Gastroesophageal sphincter (tissue), 4 donors: Measurements from ENCODE around the gene MYO9A. TPM values are rescaled to one million over a fixed set of nuclear protein-coding genes. Genes with fewer than 3 reads are reported as not detected.

ENCODE experiments used
- ATAC-seq: fragments of 150-250 bp; one replicate; pipeline ENCODE4 v1.9.1; 2016; ENCODE audit warnings: mild to moderate bottlenecking, moderate library complexity
- H3K27ac ChIP-seq, 4 donors: fragments of 200-600 bp; sonication (generic) in 3 of 4; 1 replicate in 3 of 4; 2 replicates in 1 of 4; pipeline ENCODE4 v1.5.1; 2016 to 2019
- H3K27me3 ChIP-seq: fragments of 200-600 bp; sonication (generic); one replicate; pipeline ENCODE4 v1.5.1; 2019
- H3K36me3 ChIP-seq, 2 donors: fragments of 200-600 bp; sonication (generic); one replicate each; pipeline ENCODE4 v1.5.1; 2019; ENCODE audit warnings: control low read depth in 1 of 2
- H3K4me1 ChIP-seq, 3 donors: fragments of 200-600 bp; sonication (generic); 1 replicate in 2 of 3; 2 replicates in 1 of 3; pipeline ENCODE4 v1.5.1; 2016 to 2019; ENCODE audit warnings: control low read depth in 2 of 3
- H3K4me3 ChIP-seq, 2 donors: fragments of 200-600 bp; sonication (generic); one replicate each; pipeline ENCODE4 v1.5.1; 2019; ENCODE audit warnings: mild to moderate bottlenecking in 1 of 2, moderate library complexity in 1 of 2
- H3K9me3 ChIP-seq, 3 donors: fragments of 200-600 bp; sonication (generic); one replicate each; pipeline ENCODE4 v1.5.1; 2017 to 2019; ENCODE audit warnings: control low read depth in 2 of 3
- CTCF ChIP-seq, 4 experiments: fragments of 200-600 bp in 2 of 4; fragments of 450-650 bp in 2 of 4; sonication (generic) in 1 of 4; IDR thresholded peaks; one replicate each; pipeline ENCODE4 v1.5.1; 2017 to 2019; ENCODE audit warnings: antibody characterized with exemption in 4 of 4, mild to moderate bottlenecking in 2 of 4, moderate library complexity in 2 of 4
- EP300 ChIP-seq: sonication (generic); formaldehyde crosslinking; IDR thresholded peaks from one replicate; pipeline ENCODE4 v1.6.1; 2017; ENCODE audit warnings: antibody characterized with exemption, mild to moderate bottlenecking
- POLR2A ChIP-seq, 2 donors: fragments of 450-650 bp; IDR thresholded peaks; one replicate each; pipeline ENCODE4 v1.6.1; 2017; ENCODE audit warnings: antibody characterized with exemption in 2 of 2, mild to moderate bottlenecking in 2 of 2, moderate library complexity in 1 of 2
- POLR2AphosphoS5 ChIP-seq: sonication (generic); formaldehyde crosslinking; IDR thresholded peaks from one replicate; pipeline ENCODE4 v1.6.1; 2017; ENCODE audit warnings: antibody characterized with exemption
- WGBS, 2 donors: methylation state at CpG; one replicate each; pipeline ENCODE4 v1.1.5; 2018; ENCODE audit warnings: low coverage in 1 of 2; 5-methylcytosine and 5-hydroxymethylcytosine counted together
- total RNA-seq, 4 donors: library from RNA; depleted of rRNA; stranded (reverse); fragments of >200 nt; gene quantifications; one replicate each; pipeline ENCODE4 v1.1.0, GENCODE V29; 2016

MYO9A gene
- total RNA-seq, 4 donors from 2014 or later: 74.5 to 118 (median 108) TPM

GRCh38 chr15:71801935-71802655 lies 315.9 kb downstream of the MYO9A start:
- no peak for TF ChIP-seq EP300
- no peak for TF ChIP-seq POLR2A (IDR thresholded peaks at IDR 0.05)
- no peak for TF ChIP-seq CTCF (IDR thresholded peaks at IDR 0.05)
- TF ChIP-seq POLR2AphosphoS5: no peak
- H3K9me3 ChIP-seq: no peaks in the 10 kb centered on the region
- H3K27ac ChIP-seq: no peak overlapping the region
- WGBS, 2 donors: 86 to 96% methylated on average over 4 to 6 of the region's 24 CpGs
- H3K4me3 ChIP-seq: no peak overlapping the region
- H3K27me3 ChIP-seq: peaks cover 9% of the 10 kb centered on the region
- no peaks in the 10 kb centered on the region for H3K36me3 ChIP-seq
- peaks cover 0 to 4% (median 0%) of the 10 kb centered on the region in 3 donors for H3K4me1 ChIP-seq
- no peak for ATAC-seq

GRCh38 chr15:71800835-71801745 lies 316.9 kb downstream of the MYO9A start:
- H3K27me3 ChIP-seq: peaks cover 9% of the 10 kb centered on the region
- no peaks in the 10 kb centered on the region for H3K36me3 ChIP-seq
- no peak overlapping the region for H3K27ac ChIP-seq
- WGBS, 2 donors: 48 to 55% methylated on average over 10 to 13 of the region's 17 CpGs
- peaks cover 0 to 4% (median 0%) of the 10 kb centered on the region in 3 donors for H3K4me1 ChIP-seq
- no peaks in the 10 kb centered on the region for H3K9me3 ChIP-seq
- peak; percentile 63 for ATAC-seq
- no peak for TF ChIP-seq EP300
- peak in 3 of 4 experiments; percentile 87 to 91 (median 89) for TF ChIP-seq CTCF (IDR thresholded peaks at IDR 0.05)
- H3K4me3 ChIP-seq: no peak overlapping the region

GRCh38 chr15:71800190-71800589 lies 317.8 kb downstream of the MYO9A start:
- H3K9me3 ChIP-seq: no peaks in the 10 kb centered on the region
- no peak overlapping the region for H3K4me3 ChIP-seq
- H3K27ac ChIP-seq: no peak overlapping the region
- H3K36me3 ChIP-seq: no peaks in the 10 kb centered on the region
- 97% methylated on average over 3 of the region's 3 CpGs; no CpG with 5 or more reads in 1 of the 2 donors for whole genome bisulfite sequencing, 2 donors
- no peak for ATAC-seq
- peaks cover 9% of the 10 kb centered on the region for H3K27me3 ChIP-seq
- TF ChIP-seq EP300 (no peak), CTCF (IDR thresholded peaks at IDR 0.05) (no peak), POLR2AphosphoS5 (no peak), POLR2A (IDR thresholded peaks at IDR 0.05) (no peak)
- peaks cover 0 to 4% (median 0%) of the 10 kb centered on the region in 3 donors for H3K4me1 ChIP-seq

- peaks cover 0 to 4% (median 0%) of the 10 kb centered on the region in 3 donors for H3K4me1 ChIP-seq
- H3K9me3 ChIP-seq: no peaks in the 10 kb centered on the region
- no peak overlapping the region for H3K4me3 ChIP-seq
- ATAC-seq: no peak
- H3K27me3 ChIP-seq: peaks cover 9% of the 10 kb centered on the region
- 89 to 94% methylated on average over 3 to 4 of the region's 6 CpGs for WGBS, 2 donors
- TF ChIP-seq CTCF (IDR thresholded peaks at IDR 0.05): no peak
- no peak overlapping the region for H3K27ac ChIP-seq
- H3K36me3 ChIP-seq: no peaks in the 10 kb centered on the region
These were observed 319.3 kb downstream of the MYO9A start for GRCh38 chr15:71798641-71799040.
